OCI-LY7 (cell line): ENCODE measurements around the gene PPP2R5C. TPM values are rescaled to one million over a fixed set of nuclear protein-coding genes. Genes with fewer than 3 reads are reported as not detected.
"Not testable (repeated sequence)": the region's sequence is repeated elsewhere in the genome, so short reads cannot be mapped to it uniquely, and the experiment has no call there.

Experiments
- BruUV-seq: library from RNA; stranded (reverse); fragments of 400-500 nt; replicated peaks from 2 replicates; lab custom pipeline; 2021; lab: Mats Ljungman, UMichigan
- CTCF ChIA-PET: fragments of 300-600 bp; sonication (Branson Sonifier 250); formaldehyde crosslinking; loops from one replicate; lab custom pipeline; 2022; ENCODE audit warnings: antibody characterized with exemption; ENCODE audit not compliant: unreplicated experiment; lab: Charles Lee
- POLR2A ChIA-PET: fragments of 300-600 bp; sonication (Branson Sonifier 250); formaldehyde crosslinking; loops from one replicate; lab custom pipeline; 2022; ENCODE audit warnings: antibody characterized with exemption; lab: Charles Lee
- DNase-seq: peaks from one replicate; pipeline ENCODE4 v3.0.0-alpha.2; 2015; ENCODE audit warnings: low spot score
- H2AFZ ChIP-seq: fragments of 200-600 bp; sonication (generic), shearing (Covaris generic); 2 replicates; pipeline ENCODE4 v1.6.1; 2014; ENCODE audit warnings: mild to moderate bottlenecking, antibody characterized with exemption, low read length, moderate library complexity
- H3K27ac ChIP-seq: fragments of 200-600 bp; sonication (generic); 2 replicates; pipeline ENCODE4 v1.5.1; 2014; ENCODE audit warnings: mixed run types, low read depth, mild to moderate bottlenecking, moderate library complexity, low read length, inconsistent platforms; ENCODE audit not compliant: poor library complexity, severe bottlenecking
- H3K36me3 ChIP-seq: fragments of 200-600 bp; sonication (generic); 2 replicates; pipeline ENCODE4 v1.6.1; 2014; ENCODE audit warnings: mild to moderate bottlenecking, antibody characterized with exemption, low read length, moderate library complexity, mixed read lengths; ENCODE audit not compliant: insufficient read depth
- H3K4me1 ChIP-seq: fragments of 200-600 bp; sonication (generic); 2 replicates; pipeline ENCODE4 v1.5.1; 2014; ENCODE audit warnings: mild to moderate bottlenecking, low read length; ENCODE audit not compliant: insufficient read depth, poor library complexity, severe bottlenecking
- H3K4me2 ChIP-seq: fragments of 200-600 bp; sonication (generic); 2 replicates; pipeline ENCODE4 v1.6.1; 2014; ENCODE audit warnings: mild to moderate bottlenecking, low read length
- H3K4me3 ChIP-seq: fragments of 200-600 bp; sonication (generic); 2 replicates; pipeline ENCODE4 v1.5.1; 2014; ENCODE audit warnings: mild to moderate bottlenecking, low read depth, low read length; ENCODE audit not compliant: poor library complexity, severe bottlenecking
- H3K79me2 ChIP-seq: fragments of 200-600 bp; sonication (generic); 2 replicates; pipeline ENCODE4 v1.6.1; 2016; ENCODE audit warnings: low read depth, mild to moderate bottlenecking, low read length, moderate library complexity, mixed read lengths; ENCODE audit not compliant: insufficient read depth
- H3K9me2 ChIP-seq: fragments of 200-600 bp; sonication (generic); 2 replicates; pipeline ENCODE4 v1.6.1; 2016; ENCODE audit warnings: mild to moderate bottlenecking, low read length, mixed read lengths; ENCODE audit not compliant: insufficient read depth
- H3K9me3 ChIP-seq: fragments of 200-600 bp; sonication (generic); 2 replicates; pipeline ENCODE4 v1.6.1; 2014; ENCODE audit warnings: mild to moderate bottlenecking, mixed run types, low read length, mixed read lengths
- H4K20me1 ChIP-seq: fragments of 200-600 bp; sonication (generic); 2 replicates; pipeline ENCODE4 v1.6.1; 2014; ENCODE audit warnings: mild to moderate bottlenecking, antibody characterized with exemption, low read length, moderate library complexity, mixed read lengths; ENCODE audit not compliant: insufficient read depth
- CTCF ChIP-seq: fragments of 200-600 bp; sonication (generic); conservative IDR thresholded peaks from 2 replicates; pipeline ENCODE4 v1.5.1; 2014; ENCODE audit warnings: mild to moderate bottlenecking, antibody characterized with exemption, low read length, moderate library complexity, mixed read lengths
- EZH2phosphoT487 ChIP-seq: fragments of 200-600 bp; sonication (generic); IDR thresholded peaks from 2 replicates; pipeline ENCODE4 v1.6.1; 2018; ENCODE audit warnings: low read depth, borderline replicate concordance, mild to moderate bottlenecking, mixed run types, antibody characterized with exemption, low read length, moderate library complexity, mixed read lengths
- intact Hi-C: fragments of 100-400 bp; cut with micrococcal nuclease; formaldehyde crosslinking; loops from one replicate; pipeline ENCODE4 v1.10.0; 2022; ENCODE audit not compliant: unreplicated experiment
- total RNA-seq, 2 experiments: library from RNA; depleted of rRNA in 1 of 2; stranded (reverse); fragments of >200 nt in 1 of 2; shearing (Covaris generic) in 1 of 2; gene quantifications; 2 replicates each; pipeline ENCODE4 v1.2.3, GENCODE V29; 2014 to 2022

The PPP2R5C gene
- total RNA-seq, 2 experiments from 2014 or later: 161 to 236 TPM

- H3K4me1 ChIP-seq: no peaks in the 10 kb centered on the region
- BruUV-seq: no TSS peak
- H3K4me2 ChIP-seq: no peak overlapping the region
- H4K20me1 ChIP-seq: no peaks in the 10 kb centered on the region
- H3K9me2 ChIP-seq: no peaks in the 10 kb centered on the region
- no peak for DNase-seq
- intact Hi-C loops: no loop called here
- ChIA-PET CTCF (no interaction called here), POLR2A (no interaction called here)
- H3K9me3 ChIP-seq: 0 out of 2 replicates have a peak, but pooled peaks cover 9% of the 10 kb centered on the region
- H3K4me3 ChIP-seq: no peak overlapping the region
- H3K36me3 ChIP-seq: no peaks in the 10 kb centered on the region
- no peak overlapping the region for H2AFZ ChIP-seq
- H3K27ac ChIP-seq: no peak overlapping the region
- no peaks in the 10 kb centered on the region for H3K79me2 ChIP-seq
- TF ChIP-seq CTCF: no peak
- no peak for TF ChIP-seq EZH2phosphoT487
Observed at GRCh38 chr14:101743701-101744100, 17.8 kb upstream of the PPP2R5C start.

- H3K4me1 ChIP-seq, H3K27ac ChIP-seq, H3K9me2 ChIP-seq, H3K9me3 ChIP-seq, H3K36me3 ChIP-seq, H3K4me2 ChIP-seq, POLR2A ChIA-PET, H4K20me1 ChIP-seq, intact Hi-C loops, DNase-seq, CTCF ChIA-PET, BruUV-seq, H2AFZ ChIP-seq, H3K79me2 ChIP-seq, H3K4me3 ChIP-seq: not testable (repeated sequence)
Observed at GRCh38 chr14:101744382-101744781, 17.1 kb upstream of the PPP2R5C start.

- H3K27ac ChIP-seq, BruUV-seq, H3K79me2 ChIP-seq, intact Hi-C loops, H3K9me2 ChIP-seq, H3K4me2 ChIP-seq, H3K4me1 ChIP-seq, H3K36me3 ChIP-seq, CTCF ChIA-PET, DNase-seq, H3K4me3 ChIP-seq, H2AFZ ChIP-seq, H4K20me1 ChIP-seq: not testable (repeated sequence)
- H3K9me3 ChIP-seq: peaks cover 12% of the 10 kb centered on the region
- POLR2A ChIA-PET: interaction anchor here (1.0 to 1.2 kb wide), 2 partner anchors 10 to 215 kb away, joined by 3 read pairs; no protein-coding TSS in a partner anchor
Observed at GRCh38 chr14:101749756-101750155, 11.8 kb upstream of the PPP2R5C start.

- POLR2A ChIA-PET: no interaction called here
- H3K4me1 ChIP-seq: peaks cover 1% of the 10 kb centered on the region
- H3K36me3 ChIP-seq: no peaks in the 10 kb centered on the region
- peaks cover 12% of the 10 kb centered on the region for H3K9me3 ChIP-seq
- H3K4me2 ChIP-seq: no peak overlapping the region
- H3K4me3 ChIP-seq: no peak overlapping the region
- no peaks in the 10 kb centered on the region for H3K79me2 ChIP-seq
- no peak for DNase-seq
- intact Hi-C loops: no loop called here
- H2AFZ ChIP-seq: no peak overlapping the region
- CTCF ChIA-PET: no interaction called here
- H4K20me1 ChIP-seq: no peaks in the 10 kb centered on the region
- TF ChIP-seq EZH2phosphoT487 (no peak), CTCF (no peak)
- no peaks in the 10 kb centered on the region for H3K9me2 ChIP-seq
- BruUV-seq: no TSS peak
- no peak overlapping the region for H3K27ac ChIP-seq
Observed at GRCh38 chr14:101754893-101755292, 6.6 kb upstream of the PPP2R5C start.
